Activated naive CD4-positive, alpha-beta T cell treated with anti-CD3 and anti-CD28 coated beads, Interleukin-2, amount 50 U/mL, for 24 hours (primary cell): Measurements from ENCODE around the gene MAPK10.

Source experiments
- H3K27ac Mint-ChIP-seq: one replicate; pipeline ENCODE4 v1.8.0; 2021; ENCODE audit warnings: mild to moderate bottlenecking, mixed read lengths
- H3K27me3 Mint-ChIP-seq: one replicate; pipeline ENCODE4 v1.8.0; 2021; ENCODE audit warnings: mixed read lengths
- H3K36me3 Mint-ChIP-seq: one replicate; pipeline ENCODE4 v1.8.0; 2021; ENCODE audit warnings: mixed read lengths
- H3K4me1 Mint-ChIP-seq: one replicate; pipeline ENCODE4 v1.8.0; 2021; ENCODE audit warnings: mixed read lengths
- H3K4me3 Mint-ChIP-seq: one replicate; pipeline ENCODE4 v1.8.0; 2021; ENCODE audit warnings: mild to moderate bottlenecking, mixed read lengths
- H3K9me3 Mint-ChIP-seq: one replicate; pipeline ENCODE4 v1.8.0; 2021; ENCODE audit warnings: mixed read lengths

The MAPK10 gene

GRCh38 chr4:86269354-86269753 lies 90.5 kb downstream of the MAPK10 start:
- Mint-ChIP-seq H3K36me3 (no peaks in the 10 kb centered on the region), H3K9me3 (peaks cover under 1% of the 10 kb centered on the region), H3K27me3 (no peaks in the 10 kb centered on the region), H3K4me3 (no peak overlapping the region), H3K27ac (no peak overlapping the region), H3K4me1 (no peaks in the 10 kb centered on the region)

- Mint-ChIP-seq H3K27me3 (no peaks in the 10 kb centered on the region), H3K4me1 (no peaks in the 10 kb centered on the region), H3K36me3 (no peaks in the 10 kb centered on the region), H3K27ac (no peak overlapping the region), H3K9me3 (no peaks in the 10 kb centered on the region), H3K4me3 (no peak overlapping the region)
These were observed 95.6 kb downstream of the MAPK10 start for GRCh38 chr4:86264241-86264640.

GRCh38 chr4:86261636-86262035 lies 98.2 kb downstream of the MAPK10 start:
- Mint-ChIP-seq H3K36me3 (no peaks in the 10 kb centered on the region), H3K4me3 (no peak overlapping the region), H3K27ac (no peak overlapping the region), H3K9me3 (no peaks in the 10 kb centered on the region), H3K4me1 (no peaks in the 10 kb centered on the region), H3K27me3 (no peaks in the 10 kb centered on the region)

- H3K36me3 Mint-ChIP-seq = no peaks in the 10 kb centered on the region
- H3K27ac Mint-ChIP-seq = no peak overlapping the region
- no peaks in the 10 kb centered on the region for H3K9me3 Mint-ChIP-seq
- no peak overlapping the region for H3K4me3 Mint-ChIP-seq
- H3K27me3 Mint-ChIP-seq = no peaks in the 10 kb centered on the region
- H3K4me1 Mint-ChIP-seq = no peaks in the 10 kb centered on the region
These were observed 103.8 kb downstream of the MAPK10 start for GRCh38 chr4:86256086-86256485.

- no peak overlapping the region for H3K27ac Mint-ChIP-seq
- H3K4me3 Mint-ChIP-seq = no peak overlapping the region
- H3K4me1 Mint-ChIP-seq = no peaks in the 10 kb centered on the region
- H3K36me3 Mint-ChIP-seq = no peaks in the 10 kb centered on the region
- no peaks in the 10 kb centered on the region for H3K27me3 Mint-ChIP-seq
- no peaks in the 10 kb centered on the region for H3K9me3 Mint-ChIP-seq
These were observed 109.2 kb downstream of the MAPK10 start for GRCh38 chr4:86250619-86251018.

GRCh38 chr4:86250006-86250405 lies 109.8 kb downstream of the MAPK10 start:
- H3K27ac Mint-ChIP-seq = no peak overlapping the region
- H3K4me3 Mint-ChIP-seq = no peak overlapping the region
- H3K9me3 Mint-ChIP-seq = no peaks in the 10 kb centered on the region
- no peaks in the 10 kb centered on the region for H3K27me3 Mint-ChIP-seq
- H3K4me1 Mint-ChIP-seq = no peaks in the 10 kb centered on the region
- no peaks in the 10 kb centered on the region for H3K36me3 Mint-ChIP-seq

GRCh38 chr4:86249074-86249473 lies 110.8 kb downstream of the MAPK10 start:
- Mint-ChIP-seq H3K9me3 (no peaks in the 10 kb centered on the region), H3K4me3 (no peak overlapping the region)

GRCh38 chr4:86247906-86248305 lies 111.9 kb downstream of the MAPK10 start:
- no peaks in the 10 kb centered on the region for H3K36me3 Mint-ChIP-seq
- no peak overlapping the region for H3K27ac Mint-ChIP-seq
- no peaks in the 10 kb centered on the region for H3K9me3 Mint-ChIP-seq
- H3K4me1 Mint-ChIP-seq = no peaks in the 10 kb centered on the region
- H3K27me3 Mint-ChIP-seq = no peaks in the 10 kb centered on the region
- no peak overlapping the region for H3K4me3 Mint-ChIP-seq

More at GRCh38 chr4:86249074-86249473, 110.8 kb downstream of the MAPK10 start:
- Mint-ChIP-seq H3K27me3 (no peaks in the 10 kb centered on the region), H3K27ac (no peak overlapping the region), H3K36me3 (no peaks in the 10 kb centered on the region), H3K4me1 (no peaks in the 10 kb centered on the region)

GRCh38 chr4:86247320-86247719 lies 112.5 kb downstream of the MAPK10 start:
- Mint-ChIP-seq H3K4me1 (no peaks in the 10 kb centered on the region), H3K9me3 (no peaks in the 10 kb centered on the region), H3K27ac (no peak overlapping the region), H3K27me3 (no peaks in the 10 kb centered on the region), H3K36me3 (no peaks in the 10 kb centered on the region), H3K4me3 (no peak overlapping the region)

- Mint-ChIP-seq H3K9me3 (peaks cover 6% of the 10 kb centered on the region), H3K4me3 (no peak overlapping the region), H3K36me3 (no peaks in the 10 kb centered on the region), H3K27ac (no peak overlapping the region), H3K4me1 (no peaks in the 10 kb centered on the region), H3K27me3 (no peaks in the 10 kb centered on the region)
These were observed 116.1 kb downstream of the MAPK10 start for GRCh38 chr4:86243750-86244149.

GRCh38 chr4:86242677-86243076 lies 117.2 kb downstream of the MAPK10 start:
- H3K27ac Mint-ChIP-seq = no peak overlapping the region
- no peaks in the 10 kb centered on the region for H3K4me1 Mint-ChIP-seq
- H3K27me3 Mint-ChIP-seq = no peaks in the 10 kb centered on the region
- H3K9me3 Mint-ChIP-seq = peaks cover 6% of the 10 kb centered on the region
- no peaks in the 10 kb centered on the region for H3K36me3 Mint-ChIP-seq
- H3K4me3 Mint-ChIP-seq = no peak overlapping the region

- Mint-ChIP-seq H3K9me3 (no peaks in the 10 kb centered on the region), H3K27me3 (no peaks in the 10 kb centered on the region), H3K27ac (no peak overlapping the region), H3K36me3 (no peaks in the 10 kb centered on the region), H3K4me1 (no peaks in the 10 kb centered on the region), H3K4me3 (no peak overlapping the region)
These were observed 124.3 kb downstream of the MAPK10 start for GRCh38 chr4:86235549-86235948.

- no peaks in the 10 kb centered on the region for H3K9me3 Mint-ChIP-seq
- H3K4me3 Mint-ChIP-seq = no peak overlapping the region
- no peaks in the 10 kb centered on the region for H3K36me3 Mint-ChIP-seq
- H3K4me1 Mint-ChIP-seq = no peaks in the 10 kb centered on the region
- H3K27me3 Mint-ChIP-seq = no peaks in the 10 kb centered on the region
- H3K27ac Mint-ChIP-seq = no peak overlapping the region
These were observed 126.2 kb downstream of the MAPK10 start for GRCh38 chr4:86233681-86234080.

GRCh38 chr4:86233090-86233489 lies 126.8 kb downstream of the MAPK10 start:
- Mint-ChIP-seq H3K9me3 (no peaks in the 10 kb centered on the region), H3K27ac (no peak overlapping the region), H3K36me3 (no peaks in the 10 kb centered on the region), H3K27me3 (no peaks in the 10 kb centered on the region), H3K4me3 (no peak overlapping the region), H3K4me1 (no peaks in the 10 kb centered on the region)

- Mint-ChIP-seq H3K27ac (no peak overlapping the region), H3K9me3 (peaks cover 7% of the 10 kb centered on the region), H3K4me1 (no peaks in the 10 kb centered on the region), H3K27me3 (no peaks in the 10 kb centered on the region), H3K4me3 (no peak overlapping the region), H3K36me3 (no peaks in the 10 kb centered on the region)
These were observed 136.4 kb downstream of the MAPK10 start for GRCh38 chr4:86223472-86223871.

- H3K9me3 Mint-ChIP-seq = peaks cover 7% of the 10 kb centered on the region
These were observed 138.9 kb downstream of the MAPK10 start for GRCh38 chr4:86221002-86221401.

GRCh38 chr4:86220121-86220520 lies 139.7 kb downstream of the MAPK10 start:
- Mint-ChIP-seq H3K9me3 (peaks cover 9% of the 10 kb centered on the region), H3K36me3 (no peaks in the 10 kb centered on the region), H3K4me3 (no peak overlapping the region), H3K4me1 (no peaks in the 10 kb centered on the region), H3K27ac (no peak overlapping the region), H3K27me3 (no peaks in the 10 kb centered on the region)

More at GRCh38 chr4:86221002-86221401, 138.9 kb downstream of the MAPK10 start:
- H3K27me3 Mint-ChIP-seq = no peaks in the 10 kb centered on the region
- H3K36me3 Mint-ChIP-seq = no peaks in the 10 kb centered on the region
- no peak overlapping the region for H3K4me3 Mint-ChIP-seq
- no peak overlapping the region for H3K27ac Mint-ChIP-seq
- H3K4me1 Mint-ChIP-seq = no peaks in the 10 kb centered on the region
